Activated T-helper 9 cell treated with anti-CD3 and anti-CD28 coated beads, Interleukin-2, amount 50 U/mL, for 16 hours (primary cell): ENCODE data around the gene TLR1.
"Not testable (repeated sequence)": the region's sequence is repeated elsewhere in the genome, so short reads cannot be mapped to it uniquely, and the experiment has no call there.

Source experiments
- DNase-seq: peaks from one replicate; pipeline ENCODE4 v3.0.0-alpha.2; 2020; ENCODE audit warnings: low read depth

TLR1 gene

DNA sequence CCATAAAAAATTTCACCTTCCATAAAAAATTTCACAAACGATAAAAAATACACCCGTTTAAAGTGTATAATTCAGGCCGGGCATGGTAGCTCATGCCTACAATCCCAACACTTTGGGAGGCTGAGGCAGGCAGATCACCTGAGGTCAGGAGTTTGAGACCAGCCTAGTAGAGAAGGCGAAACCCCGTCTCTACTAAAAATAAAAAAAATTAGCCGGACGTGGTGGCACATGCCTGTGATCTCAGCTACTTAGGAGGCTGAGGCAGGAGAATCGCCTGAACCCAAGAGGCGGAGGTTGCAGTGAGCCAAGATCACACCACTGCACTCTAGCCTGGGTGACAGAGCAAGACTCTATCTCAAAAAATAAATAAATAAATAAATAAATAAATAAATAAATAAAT, 1.7 kb upstream of the TLR1 start:
- DNase-seq = not testable (repeated sequence)

- DNase-seq = no peak
Measured at GRCh38 chr4:38805530-38806145, 1.0 kb upstream of the TLR1 start.

DNA sequence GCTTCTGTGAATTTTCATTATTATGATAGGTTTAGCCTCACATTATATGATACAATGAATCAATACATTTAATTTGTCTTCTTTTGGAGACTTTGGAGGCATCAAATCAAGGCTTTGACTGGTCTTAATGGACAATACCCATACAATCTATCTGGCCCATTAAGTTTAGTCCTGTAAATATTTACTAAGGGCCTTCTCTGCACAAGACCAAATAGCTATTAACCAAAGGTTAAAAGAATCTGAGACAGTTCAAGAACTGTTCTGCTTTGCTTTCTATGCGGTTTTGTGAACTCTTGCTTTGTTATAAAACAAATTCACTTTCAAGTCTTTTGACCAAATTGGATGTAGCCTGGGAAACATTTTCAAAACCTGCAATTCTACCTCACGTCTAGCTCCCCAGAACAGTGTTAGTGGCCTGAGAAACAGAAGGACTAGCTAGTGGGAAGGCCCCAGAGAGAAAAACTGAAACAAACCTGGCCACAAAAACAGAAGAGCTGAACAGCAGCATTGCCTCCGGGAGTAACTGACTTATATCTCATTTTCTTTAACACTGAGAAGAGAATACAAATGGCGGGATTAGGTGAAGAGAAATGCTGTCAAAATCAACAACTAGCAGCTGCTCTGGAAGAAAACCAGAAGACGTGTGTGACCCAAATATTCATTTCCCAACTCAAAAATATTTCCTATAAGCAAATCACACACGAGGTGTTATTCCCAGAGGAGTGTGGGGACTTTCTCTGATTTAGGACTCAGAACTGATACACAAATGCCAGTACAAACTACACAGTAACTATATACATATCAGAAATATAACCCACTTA, 548 bp downstream of the TLR1 start:
- DNase-seq = no peak

DNA sequence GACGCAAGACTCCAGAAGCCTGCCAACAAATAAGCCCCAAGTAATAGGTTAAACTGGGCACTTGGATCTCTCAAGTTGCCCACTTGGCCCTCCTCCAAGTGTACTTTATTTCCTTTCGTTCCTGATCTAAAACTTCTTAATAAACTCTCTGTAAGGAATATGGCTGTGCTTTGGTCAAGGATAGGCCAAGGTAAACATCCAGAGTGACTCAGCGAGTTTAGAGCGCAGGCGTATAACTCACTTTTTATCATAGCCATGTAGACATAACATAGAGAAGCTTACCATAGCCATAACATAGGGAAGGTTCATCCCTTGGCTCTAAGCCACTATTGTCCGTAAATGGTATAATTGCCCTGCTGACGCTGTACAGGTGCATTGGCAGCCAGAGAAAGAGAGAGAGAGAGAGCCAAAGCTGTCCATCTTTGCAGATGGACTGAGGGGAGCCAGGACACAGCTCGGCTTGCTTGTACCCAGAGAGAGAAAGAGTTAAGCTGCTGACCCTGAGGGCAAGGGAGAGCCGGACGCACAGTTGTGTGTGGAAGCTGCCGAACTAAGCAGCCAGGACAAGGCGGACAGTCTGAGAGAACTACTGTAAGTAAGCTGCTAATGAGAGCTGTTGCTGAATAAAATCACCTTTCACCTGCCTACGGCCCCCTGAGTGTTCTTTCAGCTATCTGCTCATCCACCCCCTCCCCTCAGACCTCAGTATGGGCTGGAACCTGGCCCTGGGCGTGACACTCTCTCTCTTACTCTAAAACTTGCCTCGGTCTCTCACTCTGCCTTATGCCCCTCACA, 1.8 kb downstream of the TLR1 start:
- DNase-seq = no peak

GRCh38 chr4:38800961-38801450, 3.6 kb downstream of the TLR1 start:
- no peak for DNase-seq

- no peak for DNase-seq
Measured at GRCh38 chr4:38800366-38800765, 4.2 kb downstream of the TLR1 start.

- no peak for DNase-seq
Measured at GRCh38 chr4:38795087-38795486, 9.5 kb downstream of the TLR1 start.

- no peak for DNase-seq
Measured at GRCh38 chr4:38794051-38794450, 10.5 kb downstream of the TLR1 start.

DNA sequence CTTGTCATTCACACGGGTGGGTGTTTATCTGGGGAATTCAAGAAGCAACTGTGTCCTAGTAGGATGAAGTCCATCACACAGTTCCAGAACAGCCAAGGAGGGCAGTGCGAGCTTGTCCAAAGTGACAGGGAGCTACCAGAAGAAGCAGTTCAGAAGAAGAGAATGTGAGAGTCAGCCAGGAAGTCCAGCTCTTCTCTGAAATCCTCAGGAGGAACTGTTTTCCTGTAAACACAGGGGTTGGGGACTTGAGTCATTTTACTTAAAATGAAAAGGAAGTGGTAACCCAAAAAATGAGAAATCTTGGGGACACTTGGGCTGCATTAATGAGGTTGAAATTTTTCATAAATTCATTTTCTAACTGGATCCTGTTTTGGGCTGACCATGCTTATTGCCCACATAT, 13.6 kb downstream of the TLR1 start:
- no peak for DNase-seq

GRCh38 chr4:38788317-38788716, 16.3 kb downstream of the TLR1 start:
- no peak for DNase-seq

DNA sequence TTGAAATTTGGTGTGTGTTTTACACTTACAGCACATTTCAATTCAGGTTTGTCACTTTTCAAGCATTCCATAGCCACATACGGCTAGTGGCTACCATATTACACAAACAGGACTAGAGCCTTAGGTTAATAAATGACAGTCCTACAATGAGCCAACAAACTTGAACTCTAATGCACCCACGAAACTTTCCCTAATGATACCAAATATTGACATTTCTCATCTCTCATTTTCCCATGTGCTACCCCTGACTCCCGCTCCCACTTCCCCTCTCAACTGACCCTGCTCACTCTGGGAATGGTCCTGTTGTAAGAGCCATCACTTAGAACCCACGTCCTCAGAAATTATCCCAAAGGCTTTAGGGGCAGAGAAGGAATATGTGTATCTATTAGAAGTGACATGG, 16.9 kb downstream of the TLR1 start:
- DNase-seq = no peak

DNA sequence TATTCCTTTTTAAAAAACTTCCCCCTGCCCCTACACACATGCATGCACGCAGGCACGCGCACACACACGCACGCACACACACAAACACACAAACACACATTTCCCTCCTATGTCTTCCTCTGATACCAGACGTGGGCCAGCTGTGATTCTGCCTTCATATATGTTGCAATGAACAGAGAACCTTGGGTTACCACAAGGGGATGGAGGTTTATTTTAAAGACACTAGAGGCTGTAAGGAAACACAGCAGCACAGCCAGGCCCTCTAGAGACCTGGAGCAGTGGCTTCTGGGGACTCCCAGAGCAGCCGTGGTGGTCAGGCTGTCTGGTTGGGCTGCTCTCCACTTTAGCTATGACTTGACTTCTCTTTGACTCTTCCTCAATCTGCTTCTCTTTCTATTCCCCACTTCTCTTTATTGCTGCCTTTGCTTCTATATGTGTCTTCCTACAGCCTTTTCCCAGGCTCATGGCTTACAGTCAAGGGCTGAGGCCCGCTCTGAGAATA, 18.6 kb downstream of the TLR1 start:
- no peak for DNase-seq

GRCh38 chr4:38785041-38785790, 19.4 kb downstream of the TLR1 start:
- DNase-seq = no peak

GRCh38 chr4:38784141-38784540, 20.4 kb downstream of the TLR1 start:
- no peak for DNase-seq

DNA sequence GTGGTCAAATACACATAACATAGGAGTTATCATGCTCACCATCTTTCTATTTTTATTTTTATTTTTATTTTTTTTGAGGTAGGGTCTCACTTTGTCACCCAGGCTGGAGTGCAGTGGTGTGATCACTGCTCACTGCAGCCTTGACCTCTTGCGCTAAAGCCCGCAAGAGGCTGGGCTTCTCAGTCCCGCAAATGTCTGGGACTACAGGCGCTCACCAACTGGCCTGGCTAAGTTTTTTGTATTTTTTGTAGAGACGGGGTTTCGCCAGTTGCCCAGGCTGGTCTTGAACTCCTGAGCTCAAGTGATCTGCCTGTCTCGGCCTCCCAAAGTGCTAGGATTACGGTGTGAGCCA, 21.5 kb downstream of the TLR1 start:
- no peak for DNase-seq

- no peak for DNase-seq
Measured at GRCh38 chr4:38782452-38783108, 22.0 kb downstream of the TLR1 start, which contains the start of gene TLR10. Gene TLR10 (minus strand): TSS chr4:38782990. CDS start chr4:38775590, 7,400 bp downstream.

DNA sequence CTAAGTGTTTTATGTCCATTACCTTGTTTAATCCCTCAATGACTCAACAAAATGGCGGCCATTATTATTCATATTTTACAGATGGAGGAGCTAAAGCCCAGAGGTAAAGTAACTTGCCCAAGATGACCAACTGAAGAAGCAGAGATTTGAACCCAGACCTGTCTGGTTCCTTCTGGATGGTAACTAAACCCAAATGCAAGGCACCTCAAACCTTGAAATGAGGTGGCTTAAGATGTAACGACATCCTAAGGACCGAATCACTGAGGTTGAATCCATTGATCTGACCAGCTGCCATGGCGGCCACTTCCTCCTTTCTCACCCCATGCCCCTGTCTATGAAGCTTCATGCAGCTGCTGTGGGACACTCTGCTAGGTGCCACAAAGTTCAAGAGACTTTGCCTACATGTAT, 22.7 kb downstream of the TLR1 start:
- DNase-seq = no peak

DNA sequence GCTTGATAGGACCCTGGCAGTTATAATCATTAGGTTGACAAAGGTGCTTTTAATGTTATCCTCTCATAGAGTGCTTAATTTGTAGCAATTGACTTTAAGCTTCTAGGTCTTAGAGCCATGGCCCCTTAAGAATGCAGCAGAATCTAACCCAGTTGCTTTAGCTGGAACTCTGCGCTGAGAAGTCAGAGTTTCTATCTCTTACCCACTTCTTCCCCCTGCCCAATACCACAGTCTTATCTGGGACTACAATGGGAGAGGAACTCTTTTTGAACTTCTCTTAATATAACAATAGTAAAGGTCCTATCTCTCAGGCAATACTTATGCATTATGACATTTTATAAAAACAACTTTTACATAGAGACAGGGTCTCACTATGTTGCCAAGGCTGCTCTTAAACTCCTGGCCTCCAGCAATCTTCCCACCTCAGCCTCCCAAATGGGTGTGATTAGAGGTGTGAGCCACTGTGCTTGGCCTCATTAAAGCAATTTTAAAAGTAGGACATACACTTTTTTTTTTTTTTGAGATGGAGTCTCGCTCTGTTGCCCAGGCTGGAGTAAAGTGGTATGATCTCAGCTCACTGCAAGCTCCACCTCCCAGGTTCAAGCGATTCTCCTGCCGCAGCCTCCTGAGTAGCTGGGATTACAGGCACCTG, 23.6 kb downstream of the TLR1 start:
- no peak for DNase-seq

- DNase-seq = no peak
Measured at GRCh38 chr4:38779790-38780189, 24.8 kb downstream of the TLR1 start.

DNA sequence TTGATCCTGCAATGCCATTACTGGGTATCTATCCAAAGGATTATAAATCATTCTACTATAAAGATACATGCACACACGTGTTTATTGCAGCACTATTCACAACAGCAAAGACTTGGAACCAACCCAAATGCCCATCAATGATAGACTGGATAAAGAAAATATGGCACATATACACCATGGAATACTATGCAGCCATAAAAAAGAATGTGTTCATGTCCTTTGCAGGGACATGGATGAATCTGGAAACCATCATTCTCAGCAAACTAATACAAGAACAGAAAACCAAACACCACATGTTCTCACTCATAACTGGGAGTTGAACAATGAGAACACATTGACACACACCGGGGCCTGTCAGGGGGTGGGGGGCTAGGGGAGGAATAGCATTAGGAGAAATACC, 26.7 kb downstream of the TLR1 start:
- not testable (repeated sequence) for DNase-seq

GRCh38 chr4:38775326-38775725, 29.3 kb downstream of the TLR1 start:
- no peak for DNase-seq
